Measurements from ENCODE around the gene FAM83C.
"Not testable (repeated sequence)": the region's sequence is repeated elsewhere in the genome, so short reads cannot be mapped to it uniquely, and the experiment has no call there.

FAM83C gene

GRCh38 chr20:35263532-35264341 lies 28.5 kb downstream of the FAM83C start:
- no CpG with 5 or more reads among the region's 17 CpGs for WGBS, 2 donors (ENCODE audit: extremely low coverage in 2 of 2, insufficient read length in 2 of 2, insufficient replicate concordance in 1 of 2)

GRCh38 chr20:35262731-35263531 lies 29.3 kb downstream of the FAM83C start:
- H2BK12ac ChIP-seq (ENCODE audit: low read length); H3K9ac ChIP-seq (ENCODE audit: low read depth, low read length, poor library complexity); H4K8ac ChIP-seq (ENCODE audit: low read depth, low read length); H2BK15ac ChIP-seq (ENCODE audit: low read length); H3K14ac ChIP-seq (ENCODE audit: low read length); H3K36me3 ChIP-seq (replicated peaks in 1 of 2; ENCODE audit: control insufficient read depth in 2 of 2, insufficient read depth in 2 of 2, low read length in 2 of 2); H2BK120ac ChIP-seq (ENCODE audit: low read depth, low read length); H3K79me1 ChIP-seq (ENCODE audit: low read depth, low read length); H3K4ac ChIP-seq (ENCODE audit: low read length); H3K9me3 ChIP-seq (replicated peaks in 1 of 2; ENCODE audit: control insufficient read depth in 2 of 2, insufficient read depth in 1 of 2, low read depth in 1 of 2, low read length in 2 of 2); H3K27me3 ChIP-seq (ENCODE audit: control insufficient read depth in 3 of 3, insufficient read depth in 3 of 3, low read depth in 1 of 3, low read length in 3 of 3); H3K23ac ChIP-seq (ENCODE audit: low read depth, low read length, poor library complexity); H3K4me3 ChIP-seq (ENCODE audit: low read length in 2 of 2): not testable (repeated sequence)
- H3K27ac ChIP-seq (replicated peaks; ENCODE audit: low read length) = peak overlapping the region; percentile 95
- H4K91ac ChIP-seq (ENCODE audit: low read depth, low read length, poor library complexity) = peak overlapping the region; percentile 62
- H2AFZ ChIP-seq (ENCODE audit: low read length) = peak overlapping the region; percentile 71
- DNase-seq (ENCODE audit: low spot score) = peak; percentile 83
- H2BK5ac ChIP-seq (ENCODE audit: low read length) = peak overlapping the region; percentile 57
- peak overlapping the region; percentile 94 for H2AK5ac ChIP-seq (ENCODE audit: low read depth, low read length)
- H3K4me1 ChIP-seq (ENCODE audit: control insufficient read depth in 2 of 2, insufficient read depth in 1 of 2, low read depth in 1 of 2, low read length in 2 of 2) = peaks cover 7 to 39% of the 10 kb centered on the region in 2 donors
- peak overlapping the region; percentile 89 for H3K18ac ChIP-seq (ENCODE audit: low read length)
- peak overlapping the region; percentile 41 for H3K4me2 ChIP-seq (ENCODE audit: insufficient read depth, low read length, poor library complexity, severe bottlenecking)
- WGBS, 2 donors (ENCODE audit: extremely low coverage in 2 of 2, insufficient read length in 2 of 2, insufficient replicate concordance in 1 of 2) = no CpG with 5 or more reads among the region's 8 CpGs

More at GRCh38 chr20:35263532-35264341, 28.5 kb downstream of the FAM83C start:
- Histone ChIP-seq H3K14ac (ENCODE audit: low read length) (no peak overlapping the region), H3K79me1 (ENCODE audit: low read depth, low read length) (no peaks in the 10 kb centered on the region), H2BK120ac (ENCODE audit: low read depth, low read length) (peak overlapping the region; percentile 70), H3K23ac (ENCODE audit: low read depth, low read length, poor library complexity) (peak overlapping the region; percentile 36), H2BK15ac (ENCODE audit: low read length) (peak overlapping the region; percentile 7), H3K4me1 (ENCODE audit: control insufficient read depth in 2 of 2, insufficient read depth in 1 of 2, low read depth in 1 of 2, low read length in 2 of 2) (peaks cover 7 to 39% of the 10 kb centered on the region in 2 donors), H2BK12ac (ENCODE audit: low read length) (peak overlapping the region; percentile 89), H2BK5ac (ENCODE audit: low read length) (peak overlapping the region; percentile 57), H2AFZ (ENCODE audit: low read length) (peak overlapping the region; percentile 71), H3K18ac (ENCODE audit: low read length) (peak overlapping the region; percentile 89), H3K27me3 (ENCODE audit: control insufficient read depth in 3 of 3, insufficient read depth in 3 of 3, low read depth in 1 of 3, low read length in 3 of 3) (no peaks in the 10 kb centered on the region), H3K27ac (replicated peaks; ENCODE audit: low read length) (peak overlapping the region; percentile 95), H2AK5ac (ENCODE audit: low read depth, low read length) (peak overlapping the region; percentile 94), H3K9ac (ENCODE audit: low read depth, low read length, poor library complexity) (no peak overlapping the region), H3K4ac (ENCODE audit: low read length) (peak overlapping the region; percentile 4), H4K8ac (ENCODE audit: low read depth, low read length) (no peak overlapping the region), H3K4me3 (ENCODE audit: low read length in 2 of 2) (no peak overlapping the region), H3K4me2 (ENCODE audit: insufficient read depth, low read length, poor library complexity, severe bottlenecking) (peak overlapping the region; percentile 41), H3K36me3 (replicated peaks in 1 of 2; ENCODE audit: control insufficient read depth in 2 of 2, insufficient read depth in 2 of 2, low read length in 2 of 2) (no peaks in the 10 kb centered on the region), H4K91ac (ENCODE audit: low read depth, low read length, poor library complexity) (peak overlapping the region; percentile 62), H3K9me3 (replicated peaks in 1 of 2; ENCODE audit: control insufficient read depth in 2 of 2, insufficient read depth in 1 of 2, low read depth in 1 of 2, low read length in 2 of 2) (no peaks in the 10 kb centered on the region)
- no peak for DNase-seq (ENCODE audit: low spot score)

GRCh38 chr20:35262321-35262720 lies 29.9 kb downstream of the FAM83C start:
- not testable (repeated sequence) for H4K91ac ChIP-seq (ENCODE audit: low read depth, low read length, poor library complexity); H2BK15ac ChIP-seq (ENCODE audit: low read length); H2AK5ac ChIP-seq (ENCODE audit: low read depth, low read length); H2AFZ ChIP-seq (ENCODE audit: low read length); H3K36me3 ChIP-seq (replicated peaks in 1 of 2; ENCODE audit: control insufficient read depth in 2 of 2, insufficient read depth in 2 of 2, low read length in 2 of 2); H3K9ac ChIP-seq (ENCODE audit: low read depth, low read length, poor library complexity); H3K79me1 ChIP-seq (ENCODE audit: low read depth, low read length); H3K4me2 ChIP-seq (ENCODE audit: insufficient read depth, low read length, poor library complexity, severe bottlenecking); DNase-seq (ENCODE audit: low spot score); H3K27me3 ChIP-seq (ENCODE audit: control insufficient read depth in 3 of 3, insufficient read depth in 3 of 3, low read depth in 1 of 3, low read length in 3 of 3); H2BK5ac ChIP-seq (ENCODE audit: low read length); H2BK12ac ChIP-seq (ENCODE audit: low read length); H2BK120ac ChIP-seq (ENCODE audit: low read depth, low read length); H3K4ac ChIP-seq (ENCODE audit: low read length); H3K23ac ChIP-seq (ENCODE audit: low read depth, low read length, poor library complexity); H3K14ac ChIP-seq (ENCODE audit: low read length); H3K9me3 ChIP-seq (replicated peaks in 1 of 2; ENCODE audit: control insufficient read depth in 2 of 2, insufficient read depth in 1 of 2, low read depth in 1 of 2, low read length in 2 of 2); H4K8ac ChIP-seq (ENCODE audit: low read depth, low read length); H3K4me3 ChIP-seq (ENCODE audit: low read length in 2 of 2); H3K18ac ChIP-seq (ENCODE audit: low read length)
- Histone ChIP-seq H3K4me1 (ENCODE audit: control insufficient read depth in 2 of 2, insufficient read depth in 1 of 2, low read depth in 1 of 2, low read length in 2 of 2) (peaks cover 7 to 39% of the 10 kb centered on the region in 2 donors), H3K27ac (replicated peaks; ENCODE audit: low read length) (peak overlapping the region; percentile 50)
- WGBS, 2 donors (ENCODE audit: extremely low coverage in 2 of 2, insufficient read length in 2 of 2, insufficient replicate concordance in 1 of 2) = no CpG with 5 or more reads among the region's 10 CpGs

- H3K36me3 ChIP-seq (replicated peaks in 1 of 2; ENCODE audit: control insufficient read depth in 2 of 2, insufficient read depth in 2 of 2, low read length in 2 of 2) = no peaks in the 10 kb centered on the region
- H3K9me3 ChIP-seq (replicated peaks in 1 of 2; ENCODE audit: control insufficient read depth in 2 of 2, insufficient read depth in 1 of 2, low read depth in 1 of 2, low read length in 2 of 2) = no peaks in the 10 kb centered on the region
- H2BK5ac ChIP-seq (ENCODE audit: low read length) = peak overlapping the region; percentile 95
- no peak overlapping the region for H3K14ac ChIP-seq (ENCODE audit: low read length)
- H3K79me1 ChIP-seq (ENCODE audit: low read depth, low read length) = no peaks in the 10 kb centered on the region
- H3K23ac ChIP-seq (ENCODE audit: low read depth, low read length, poor library complexity) = no peak overlapping the region
- H3K18ac ChIP-seq (ENCODE audit: low read length) = peak overlapping the region; percentile 97
- peak overlapping the region; percentile 83 for H4K91ac ChIP-seq (ENCODE audit: low read depth, low read length, poor library complexity)
- H3K4me1 ChIP-seq (ENCODE audit: control insufficient read depth in 2 of 2, insufficient read depth in 1 of 2, low read depth in 1 of 2, low read length in 2 of 2) = peaks cover 7 to 39% of the 10 kb centered on the region in 2 donors
- H2AFZ ChIP-seq (ENCODE audit: low read length) = no peak overlapping the region
- H3K27ac ChIP-seq (replicated peaks; ENCODE audit: low read length) = peak overlapping the region; percentile 11
- no peak overlapping the region for H3K4me2 ChIP-seq (ENCODE audit: insufficient read depth, low read length, poor library complexity, severe bottlenecking)
- H2AK5ac ChIP-seq (ENCODE audit: low read depth, low read length) = peak overlapping the region; percentile 100
- H3K4me3 ChIP-seq (ENCODE audit: low read length in 2 of 2) = no peak overlapping the region
- H3K27me3 ChIP-seq (ENCODE audit: control insufficient read depth in 3 of 3, insufficient read depth in 3 of 3, low read depth in 1 of 3, low read length in 3 of 3) = no peaks in the 10 kb centered on the region
- peak overlapping the region; percentile 95 for H2BK120ac ChIP-seq (ENCODE audit: low read depth, low read length)
- DNase-seq (ENCODE audit: low spot score) = no peak
- H2BK15ac ChIP-seq (ENCODE audit: low read length) = peak overlapping the region; percentile 100
- H4K8ac ChIP-seq (ENCODE audit: low read depth, low read length) = no peak overlapping the region
- H3K4ac ChIP-seq (ENCODE audit: low read length) = peak overlapping the region; percentile 81
- no CpG with 5 or more reads among the region's 6 CpGs for WGBS, 2 donors (ENCODE audit: extremely low coverage in 2 of 2, insufficient read length in 2 of 2, insufficient replicate concordance in 1 of 2)
- H2BK12ac ChIP-seq (ENCODE audit: low read length) = peak overlapping the region; percentile 99
- H3K9ac ChIP-seq (ENCODE audit: low read depth, low read length, poor library complexity) = no peak overlapping the region
These were observed 31.8 kb downstream of the FAM83C start for GRCh38 chr20:35260426-35260825.

Measured in neuronal stem cell (in vitro differentiated cells).